Nephron (organoid): Measurements from ENCODE around the gene RFC2.

ENCODE experiments used
- H3K27ac Mint-ChIP-seq, 3 experiments: 2 replicates each; pipeline ENCODE4 v1.8.0; 2020; ENCODE audit warnings: mixed read lengths in 3 of 3, mild to moderate bottlenecking in 2 of 3, moderate library complexity in 1 of 3
- H3K27me3 Mint-ChIP-seq: 2 replicates; pipeline ENCODE4 v1.8.0; 2021; ENCODE audit warnings: low read depth, mild to moderate bottlenecking, moderate library complexity, mixed read lengths
- H3K36me3 Mint-ChIP-seq: 2 replicates; pipeline ENCODE4 v1.8.0; 2020; ENCODE audit warnings: low read depth, mixed read lengths
- H3K4me1 Mint-ChIP-seq: 2 replicates; pipeline ENCODE4 v1.8.0; 2020; ENCODE audit warnings: mixed read lengths
- H3K4me3 Mint-ChIP-seq, 3 experiments: 2 replicates each; pipeline ENCODE4 v1.8.0; 2020; ENCODE audit warnings: mild to moderate bottlenecking in 3 of 3, mixed read lengths in 3 of 3, moderate library complexity in 2 of 3
- H3K9me3 Mint-ChIP-seq: 2 replicates; pipeline ENCODE4 v1.8.0; 2020; ENCODE audit warnings: mixed read lengths
- CTCF ChIP-seq, 3 experiments: fragments of 200-600 bp; sonication (generic); IDR thresholded peaks; one replicate each; pipeline ENCODE4 v1.5.0; 2021; ENCODE audit warnings: antibody characterized with exemption in 3 of 3; ENCODE audit not compliant: unreplicated experiment in 3 of 3

RFC2 gene

GRCh38 chr7:74185636-74186035 lies 68.6 kb downstream of the RFC2 start:
- H3K9me3 Mint-ChIP-seq: no peaks in the 10 kb centered on the region
- H3K27me3 Mint-ChIP-seq: no peaks in the 10 kb centered on the region
- H3K36me3 Mint-ChIP-seq: peaks cover 49% of the 10 kb centered on the region
- no peak overlapping the region for H3K27ac Mint-ChIP-seq
- H3K4me3 Mint-ChIP-seq: no peak overlapping the region
- TF ChIP-seq CTCF (IDR thresholded peaks at IDR 0.05; ENCODE audit: unreplicated experiment in 3 of 3): no peak
- H3K4me1 Mint-ChIP-seq: peaks cover 19% of the 10 kb centered on the region

- Mint-ChIP-seq H3K36me3 (peaks cover 43% of the 10 kb centered on the region), H3K4me3 (no peak overlapping the region), H3K27ac (no peak overlapping the region), H3K27me3 (no peaks in the 10 kb centered on the region), H3K9me3 (no peaks in the 10 kb centered on the region), H3K4me1 (peaks cover 19% of the 10 kb centered on the region)
- TF ChIP-seq CTCF (IDR thresholded peaks at IDR 0.05; ENCODE audit: unreplicated experiment in 3 of 3): no peak
Observed at GRCh38 chr7:74185016-74185415, 69.2 kb downstream of the RFC2 start.

GRCh38 chr7:74183653-74184450 lies 70.3 kb downstream of the RFC2 start:
- peaks cover 22% of the 10 kb centered on the region for H3K4me1 Mint-ChIP-seq

GRCh38 chr7:74183142-74183541 lies 71.1 kb downstream of the RFC2 start:
- no peak for TF ChIP-seq CTCF (IDR thresholded peaks at IDR 0.05; ENCODE audit: unreplicated experiment in 3 of 3)
- Mint-ChIP-seq H3K27ac (no peak overlapping the region), H3K27me3 (no peaks in the 10 kb centered on the region), H3K4me1 (peaks cover 26% of the 10 kb centered on the region), H3K36me3 (peaks cover 31% of the 10 kb centered on the region), H3K9me3 (no peaks in the 10 kb centered on the region), H3K4me3 (no peak overlapping the region)

More at GRCh38 chr7:74183653-74184450, 70.3 kb downstream of the RFC2 start:
- peaks cover 35% of the 10 kb centered on the region for H3K36me3 Mint-ChIP-seq
- no peak overlapping the region for H3K27ac Mint-ChIP-seq
- no peaks in the 10 kb centered on the region for H3K9me3 Mint-ChIP-seq
- H3K4me3 Mint-ChIP-seq: no peak overlapping the region
- peak in 1 of 3 experiments; percentile 16 for TF ChIP-seq CTCF (IDR thresholded peaks at IDR 0.05; ENCODE audit: unreplicated experiment in 3 of 3)
- H3K27me3 Mint-ChIP-seq: no peaks in the 10 kb centered on the region

- Mint-ChIP-seq H3K36me3 (peaks cover 30% of the 10 kb centered on the region), H3K4me3 (no peak overlapping the region), H3K27ac (peak overlapping the region in 2 of 3 experiments; percentile 8 to 37), H3K9me3 (no peaks in the 10 kb centered on the region), H3K4me1 (peaks cover 32% of the 10 kb centered on the region), H3K27me3 (no peaks in the 10 kb centered on the region)
- TF ChIP-seq CTCF (IDR thresholded peaks at IDR 0.05; ENCODE audit: unreplicated experiment in 3 of 3): no peak
Observed at GRCh38 chr7:74182453-74183090, 71.6 kb downstream of the RFC2 start.
